Activated T-cell treated with anti-CD3 and anti-CD28 coated beads for 4 hours (primary cell): ENCODE measurements around the gene IFRD1.
"Not testable (repeated sequence)": the region's sequence is repeated elsewhere in the genome, so short reads cannot be mapped to it uniquely, and the experiment has no call there.

ENCODE experiments used
- DNase-seq: peaks from one replicate; pipeline ENCODE4 v3.0.0-alpha.2; 2020

IFRD1 gene

DNA sequence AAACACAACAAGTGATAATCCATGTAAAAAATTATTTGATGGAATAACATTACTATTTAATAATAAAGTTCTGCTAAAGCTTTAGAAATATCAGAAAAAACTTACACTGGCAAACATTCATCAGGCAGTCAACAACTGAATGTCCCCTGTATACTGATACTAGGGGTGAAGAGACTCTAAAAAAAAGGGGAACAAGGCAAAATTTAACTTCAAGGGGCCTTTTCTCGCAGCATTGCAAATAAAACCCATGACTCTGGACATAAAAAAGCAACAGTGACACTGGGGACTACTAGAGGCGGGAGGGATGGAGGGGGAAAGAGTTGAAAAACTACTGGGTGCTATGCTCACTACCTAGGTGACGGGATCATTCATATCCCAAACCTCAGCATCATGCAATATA is 5.8 kb upstream of the IFRD1 start:
- no peak for DNase-seq

DNA sequence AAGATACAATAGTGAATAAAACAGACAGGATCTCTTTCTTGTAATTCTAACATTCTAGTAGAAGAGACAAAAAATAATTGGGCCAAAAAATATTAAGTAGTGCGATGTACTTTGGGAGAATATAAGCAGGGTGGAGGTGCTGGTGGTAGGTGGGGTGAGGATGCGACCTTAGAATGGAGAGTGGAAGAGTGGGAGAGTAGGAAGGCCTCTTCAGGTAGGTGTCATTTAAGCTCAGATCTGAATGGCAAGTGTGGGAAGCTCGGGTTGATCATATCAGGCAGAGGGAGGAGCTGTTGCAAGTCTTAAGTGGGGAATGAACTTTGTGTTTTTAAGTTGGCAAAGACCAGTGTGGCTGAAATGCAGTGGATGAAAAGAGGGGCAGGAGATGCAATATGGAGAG is 3.8 kb upstream of the IFRD1 start:
- DNase-seq = no peak

DNA sequence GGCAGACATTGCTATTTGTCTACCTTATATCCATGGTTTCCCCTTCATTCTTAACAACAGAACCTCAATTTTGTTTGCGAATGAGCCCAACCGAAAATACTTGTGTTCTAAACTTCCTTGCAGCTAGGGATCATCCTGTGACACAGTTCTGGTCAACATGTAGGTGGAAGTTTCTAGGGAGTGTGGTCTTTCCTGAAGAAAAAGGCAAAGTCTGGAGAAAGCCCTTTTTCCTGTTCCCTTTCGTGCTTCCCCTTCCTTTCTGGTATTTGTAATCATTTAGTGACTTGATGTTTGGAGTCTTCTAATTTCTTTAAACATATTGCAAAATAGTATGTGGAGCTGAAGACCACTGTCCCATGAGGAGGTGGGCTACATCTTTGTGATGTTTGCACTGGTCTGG is 2.9 kb upstream of the IFRD1 start:
- no peak for DNase-seq

DNA sequence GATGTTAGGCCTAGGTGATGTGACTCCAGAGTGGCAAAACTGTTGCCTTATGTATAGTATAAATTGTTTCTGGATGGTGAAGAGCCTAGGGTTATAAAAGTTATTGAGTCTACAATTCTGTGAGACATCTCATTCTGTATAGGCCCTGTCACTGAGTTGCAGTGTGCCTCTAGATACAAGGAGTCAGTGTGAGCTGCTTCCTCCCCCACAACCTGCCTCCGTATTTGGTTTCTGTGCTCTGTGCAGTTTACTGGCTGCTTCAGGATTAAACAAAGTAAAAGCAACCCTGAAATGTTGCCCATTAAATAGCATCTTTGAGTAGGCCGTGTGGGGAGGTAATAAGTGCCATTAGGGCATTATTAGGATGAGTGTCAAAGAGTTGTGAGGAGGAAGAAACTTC is 1.9 kb upstream of the IFRD1 start:
- DNase-seq = no peak

DNA sequence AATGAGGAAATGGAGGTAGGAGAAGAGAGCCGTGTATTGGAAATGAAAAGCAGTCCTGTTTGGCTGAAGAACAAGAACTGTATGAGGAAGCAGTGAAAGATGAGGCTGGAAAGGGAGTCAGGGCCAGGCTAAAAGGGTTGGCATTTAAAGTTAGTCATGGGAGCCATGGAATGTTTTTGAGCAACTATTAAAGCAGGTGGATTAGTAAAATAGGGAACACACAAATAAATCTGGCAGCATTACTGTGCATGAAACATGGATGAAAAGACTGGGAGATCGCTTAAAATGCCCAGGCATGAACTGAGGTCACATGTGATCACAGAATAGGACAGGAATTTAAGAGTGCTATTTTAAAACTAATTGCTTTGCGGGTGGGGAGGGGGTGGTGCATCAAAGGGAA is 1.4 kb upstream of the IFRD1 start:
- DNase-seq = no peak

DNA sequence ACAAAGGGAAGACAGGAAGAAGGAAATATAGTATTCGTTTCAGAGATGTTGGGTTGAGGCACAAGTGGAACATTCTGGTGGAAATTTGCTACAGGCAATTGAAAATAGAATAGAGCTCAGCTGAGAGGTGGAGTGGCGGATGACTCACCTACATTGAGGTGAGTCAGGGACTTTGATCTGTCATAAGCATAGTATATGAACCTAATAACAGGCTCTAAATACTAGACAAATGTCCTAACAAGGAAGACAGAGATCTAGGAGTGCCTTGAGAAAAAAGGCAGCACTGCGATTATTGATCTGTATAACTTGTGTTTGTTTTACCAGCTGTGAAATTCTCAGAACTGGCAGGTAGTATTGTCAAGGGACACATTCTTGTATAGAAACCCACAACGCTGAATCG is 907 bp upstream of the IFRD1 start:
- peak; percentile 39 for DNase-seq

DNA sequence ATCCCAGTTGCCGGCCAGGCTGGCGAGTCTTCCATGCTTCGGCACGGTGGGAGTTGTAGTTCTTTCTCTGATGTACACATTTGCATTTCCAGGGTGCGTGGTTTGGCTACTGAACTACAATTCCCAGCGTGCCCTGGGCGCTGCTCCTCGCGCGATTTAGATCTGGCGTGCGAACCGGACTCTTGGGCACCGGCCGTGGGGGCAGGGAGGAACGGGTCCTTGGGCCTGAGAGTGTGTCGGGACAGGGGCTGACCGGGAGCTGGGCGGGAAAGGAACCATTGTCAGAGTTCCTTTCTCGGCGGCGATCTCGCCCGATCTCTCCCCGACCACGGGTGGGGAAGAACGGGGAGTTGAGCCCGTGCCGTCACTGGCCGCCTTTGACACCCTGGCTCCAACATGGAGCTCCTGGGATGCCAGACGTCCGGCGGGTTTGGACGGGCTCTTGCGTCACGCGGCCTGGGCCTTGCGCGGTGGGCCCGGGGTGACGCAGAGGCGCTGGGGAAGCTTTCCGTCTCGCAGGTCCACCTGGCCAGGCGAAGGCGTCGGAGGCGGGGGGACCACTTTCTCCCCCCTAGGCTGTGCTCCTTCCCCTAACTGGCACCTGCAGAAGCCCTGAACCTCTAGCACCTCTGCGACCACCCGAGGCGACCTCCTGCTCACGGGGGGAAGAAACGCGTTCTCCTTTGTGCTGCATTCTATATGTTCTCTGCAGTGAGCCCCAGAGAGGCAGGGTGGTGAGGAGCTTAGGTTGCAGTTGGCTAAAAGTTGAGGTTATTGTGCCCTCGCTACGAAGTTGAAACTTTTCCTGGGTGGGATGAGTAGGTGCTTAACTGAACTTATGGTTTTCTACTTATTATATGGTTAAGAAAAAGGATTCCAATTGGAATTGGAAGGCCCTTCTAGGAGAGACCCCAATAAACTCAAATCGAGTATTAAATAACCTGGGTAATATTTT is 824 bp downstream of the IFRD1 start:
- DNase-seq = peak; percentile 73

DNA sequence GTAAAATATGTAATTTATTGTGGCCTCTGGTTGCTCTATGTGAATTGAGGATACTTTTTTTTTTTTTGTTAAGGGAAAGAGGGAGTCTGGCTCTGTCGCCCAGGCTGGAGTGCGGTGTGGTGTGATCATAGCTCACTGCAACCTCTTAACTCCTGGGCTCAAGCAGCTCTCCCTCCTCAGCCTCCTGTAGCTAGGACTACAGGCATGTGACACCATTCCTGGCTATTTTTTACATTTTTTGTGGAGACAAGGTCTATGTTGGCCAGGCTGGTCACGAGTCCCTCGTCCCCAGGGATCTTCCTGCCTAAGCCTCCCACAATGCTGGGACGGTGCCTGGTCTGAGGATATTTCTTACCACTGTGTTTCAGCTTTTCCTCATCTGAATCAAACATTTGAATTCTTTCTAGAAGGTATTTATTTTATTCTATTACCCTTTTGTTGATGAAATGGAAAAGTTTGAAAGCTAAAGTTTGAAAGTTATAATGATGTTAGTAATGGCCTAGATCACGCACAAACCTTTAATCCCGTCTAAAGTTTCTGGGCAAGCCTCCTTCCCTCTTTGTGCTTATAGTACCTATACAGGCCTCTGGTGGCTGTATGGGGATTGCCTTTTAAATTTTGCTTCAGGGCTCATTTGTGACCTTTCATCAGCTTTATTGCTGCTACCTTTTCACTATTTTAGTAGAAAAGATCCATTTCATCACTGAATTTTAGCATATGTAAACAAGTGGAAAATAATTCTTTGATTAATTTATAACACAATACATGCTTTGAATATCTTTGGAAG is 2.0 kb downstream of the IFRD1 start:
- DNase-seq = no peak

DNA sequence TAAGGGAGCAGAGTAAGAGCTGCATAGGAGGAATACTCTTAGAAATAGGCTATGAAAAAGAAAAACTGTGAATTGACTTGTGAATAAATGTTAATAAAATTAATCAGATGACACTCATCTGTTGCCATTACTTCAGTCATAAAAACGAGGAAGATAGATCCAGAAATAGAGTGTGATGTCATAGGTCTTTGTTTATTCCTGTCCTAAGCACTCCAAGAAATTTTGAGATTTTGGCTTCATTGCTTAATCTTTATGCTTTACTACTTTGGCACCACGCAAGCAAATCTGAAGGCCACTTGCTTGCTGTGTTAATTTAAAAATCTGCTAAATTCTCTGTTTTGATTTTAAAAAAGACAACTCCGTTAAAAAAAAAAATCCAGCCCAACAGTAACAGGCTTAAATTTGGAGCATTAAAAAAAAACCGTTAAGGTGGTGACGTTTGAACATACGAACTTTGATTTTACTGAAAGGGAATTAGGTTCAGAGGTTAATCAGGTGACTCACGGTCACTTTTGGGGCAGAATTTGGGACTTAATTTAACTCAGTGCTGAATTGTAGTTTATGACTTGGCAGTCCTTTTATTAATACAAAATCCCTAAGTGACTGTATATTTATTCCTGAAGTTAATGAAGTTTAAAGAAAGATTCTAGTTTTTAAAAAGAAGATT is 3.4 kb downstream of the IFRD1 start:
- DNase-seq = no peak

DNA sequence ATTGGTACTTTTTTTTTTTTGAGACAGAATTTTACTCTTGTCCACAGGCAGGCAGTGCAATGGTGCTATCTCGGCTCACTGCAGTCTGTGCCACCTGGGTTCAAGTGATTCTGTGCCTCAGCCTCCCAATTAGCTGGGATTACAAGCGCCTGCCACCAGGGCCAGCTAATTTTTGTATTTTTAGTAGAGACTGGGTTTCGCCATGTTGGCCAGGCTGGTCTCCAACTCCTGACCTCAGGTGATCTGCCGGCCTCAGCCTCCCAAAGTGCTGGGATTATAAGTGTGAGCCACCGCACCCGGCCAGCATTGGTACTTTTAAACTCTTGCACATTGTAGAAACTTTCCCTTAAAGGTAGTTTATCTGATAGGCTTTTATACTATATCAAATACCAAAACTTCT is 3.9 kb downstream of the IFRD1 start:
- DNase-seq = not testable (repeated sequence)

DNA sequence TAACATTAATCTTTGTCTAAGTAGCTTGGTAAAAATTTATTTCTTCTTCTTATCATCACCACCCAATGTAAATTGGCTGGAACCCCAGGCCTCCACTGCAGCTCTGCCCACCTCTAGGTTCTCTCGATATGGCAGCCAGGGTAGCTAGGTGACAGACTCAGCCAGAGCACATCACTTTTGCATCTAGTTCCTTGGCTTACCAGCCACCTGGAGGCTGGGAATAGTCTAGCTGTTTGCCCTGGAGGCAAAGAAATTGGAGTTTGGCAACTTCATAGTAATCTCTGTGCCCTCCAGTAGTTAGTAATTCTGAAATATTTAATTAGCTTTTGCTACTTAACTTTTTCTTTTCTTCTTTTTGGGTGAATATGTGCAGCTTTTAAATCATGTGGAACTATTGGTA is 9.4 kb downstream of the IFRD1 start:
- no peak for DNase-seq

DNA sequence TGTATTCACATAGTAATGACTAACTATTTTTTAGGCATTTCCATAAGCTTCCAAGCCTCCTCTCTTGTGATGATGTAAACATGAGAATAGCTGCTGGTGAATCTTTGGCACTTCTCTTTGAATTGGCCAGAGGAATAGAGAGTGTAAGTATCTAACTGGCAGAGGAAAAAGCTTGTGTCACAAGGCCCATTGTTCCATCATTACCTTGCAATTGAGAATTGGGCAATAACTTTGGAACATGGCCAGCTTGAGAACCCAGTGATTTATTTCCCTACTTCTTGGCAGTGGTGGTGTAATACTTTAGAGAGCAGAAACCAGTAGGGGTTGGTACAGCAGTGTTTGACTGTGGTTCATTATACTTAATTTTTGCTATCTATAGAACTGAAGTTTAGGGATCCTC is 12.0 kb downstream of the IFRD1 start:
- no peak for DNase-seq

DNA sequence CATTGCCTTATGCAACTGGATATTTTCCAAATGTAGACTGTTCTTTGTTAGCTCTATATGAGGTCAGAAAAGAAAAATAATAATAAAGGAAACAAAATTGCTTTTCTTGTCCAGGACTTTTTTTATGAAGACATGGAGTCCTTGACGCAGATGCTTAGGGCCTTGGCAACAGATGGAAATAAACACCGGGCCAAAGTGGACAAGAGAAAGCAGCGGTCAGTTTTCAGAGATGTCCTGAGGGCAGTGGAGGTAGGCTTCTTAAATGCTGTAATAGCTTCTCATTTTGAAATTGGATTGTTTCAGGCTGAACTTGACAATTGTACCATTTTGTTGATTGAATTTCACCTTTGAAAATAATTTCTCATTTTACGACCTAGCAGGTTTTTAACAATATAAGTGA is 17.6 kb downstream of the IFRD1 start:
- no peak for DNase-seq

DNA sequence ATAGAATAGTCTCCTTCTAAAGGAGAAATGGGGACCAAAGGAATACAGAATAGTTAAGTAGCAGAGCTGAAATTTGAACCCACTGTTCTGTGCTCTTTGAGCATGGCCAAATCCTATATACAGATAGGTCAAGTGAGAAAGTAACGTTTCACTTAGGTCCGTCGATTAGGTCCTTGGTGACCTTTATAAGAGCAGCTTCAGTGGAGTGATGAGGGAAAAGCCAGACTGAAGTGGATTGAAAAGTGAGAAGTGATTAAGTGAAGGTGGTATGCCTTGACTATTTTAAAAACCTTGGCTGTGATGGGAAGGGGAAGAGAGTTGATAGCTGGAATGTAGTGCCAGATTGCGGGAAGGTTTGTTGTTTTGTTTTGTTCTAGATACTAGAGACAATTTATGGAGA is 19.9 kb downstream of the IFRD1 start:
- DNase-seq = no peak

DNA sequence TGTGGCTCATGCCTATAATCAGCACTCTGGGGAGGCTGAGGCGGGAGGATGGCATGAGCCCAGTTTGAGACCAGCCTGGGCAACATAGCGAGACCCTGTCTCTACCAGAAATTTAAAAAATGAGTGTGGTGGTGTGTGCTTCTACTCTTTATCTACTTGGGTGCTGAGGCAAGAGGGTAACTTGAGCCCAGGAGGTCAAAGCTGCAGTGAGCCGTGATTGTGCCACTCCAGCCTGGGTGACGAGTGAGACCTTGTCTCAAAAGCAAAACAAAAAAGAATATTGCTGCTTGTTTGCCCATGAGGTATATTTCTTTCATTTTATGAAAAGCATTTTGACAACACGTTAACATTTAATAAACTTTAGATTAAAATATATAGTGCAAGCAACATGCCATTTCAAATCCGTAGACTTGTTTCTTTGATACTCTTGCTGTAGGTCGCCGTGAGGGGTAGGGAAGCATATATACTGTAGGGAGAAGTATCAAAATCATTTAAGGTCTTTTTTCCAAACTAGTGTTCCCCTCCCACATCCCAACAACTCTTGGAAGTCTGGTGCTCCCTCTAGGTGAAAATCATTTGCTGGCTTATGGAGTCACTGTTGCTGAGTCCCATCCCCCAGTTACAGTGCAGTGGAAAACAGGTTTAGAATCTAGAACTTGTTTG is 26.3 kb downstream of the IFRD1 start:
- DNase-seq = no peak

DNA sequence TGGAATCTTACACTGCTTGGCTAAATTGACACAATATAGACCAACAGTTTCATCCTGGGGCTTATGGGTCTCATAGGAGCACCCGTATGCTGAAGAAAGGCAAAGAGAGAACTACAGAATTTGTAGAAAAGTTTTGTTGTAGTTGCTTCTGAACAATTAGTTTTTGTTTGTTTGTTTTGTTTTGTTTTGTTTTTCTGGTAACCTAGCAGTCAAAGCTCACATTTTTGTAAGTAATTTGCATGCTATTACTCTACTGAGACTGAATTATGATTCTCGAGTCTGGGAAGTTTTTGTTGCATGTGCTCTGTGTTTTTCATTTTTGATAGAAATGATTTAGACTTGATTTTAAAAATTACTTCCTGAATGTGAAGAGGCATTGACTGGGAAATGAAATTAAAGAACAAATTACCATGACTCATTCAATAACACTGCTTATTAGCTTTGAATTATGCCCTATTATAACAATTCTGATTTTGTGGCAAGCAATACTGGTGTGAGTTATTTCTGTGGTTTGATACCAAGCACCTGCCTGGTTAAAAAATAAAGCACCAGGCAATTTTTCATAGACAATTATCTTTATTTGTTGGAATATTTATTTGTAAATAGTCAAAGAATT is 31.0 kb downstream of the IFRD1 start:
- DNase-seq = no peak

DNA sequence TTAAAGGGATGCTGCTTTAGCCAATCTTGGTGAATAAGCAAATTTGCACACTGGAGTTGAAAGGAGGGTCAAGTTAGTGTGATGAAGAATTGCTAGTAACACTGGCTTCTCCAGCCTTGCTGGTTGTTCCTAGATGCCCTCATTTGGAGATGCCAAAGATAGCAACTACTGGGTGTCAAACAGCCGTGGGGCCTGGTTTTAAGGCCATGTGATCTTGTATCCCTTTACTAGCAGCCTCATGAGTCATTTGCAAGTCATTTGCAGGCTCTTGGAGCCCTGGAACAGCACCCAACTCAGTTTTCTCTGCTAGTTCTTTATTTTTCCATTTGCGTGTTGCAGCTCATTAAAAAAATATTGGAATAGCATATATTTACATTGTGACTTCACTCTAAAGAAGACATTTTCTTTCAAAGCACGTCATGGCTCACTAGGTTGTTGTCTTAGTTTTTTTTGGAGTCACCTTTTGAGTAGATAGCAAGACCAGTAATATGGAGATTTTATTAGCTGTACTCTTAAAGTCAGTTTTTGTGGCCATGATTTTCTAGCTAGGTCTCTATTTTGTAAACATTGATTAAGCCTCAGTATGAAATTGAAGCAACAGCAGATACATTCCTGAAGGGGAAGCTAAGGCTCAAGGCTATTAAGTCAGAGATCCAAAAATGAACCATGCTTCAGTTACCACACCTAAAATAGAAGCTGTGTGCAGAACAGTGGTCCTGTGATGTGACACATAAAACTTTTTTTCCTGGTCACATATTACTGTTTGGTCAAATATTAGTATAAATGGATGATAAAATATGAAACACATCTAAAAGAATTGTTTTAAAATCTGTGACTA is 31.8 kb downstream of the IFRD1 start:
- no peak for DNase-seq

DNA sequence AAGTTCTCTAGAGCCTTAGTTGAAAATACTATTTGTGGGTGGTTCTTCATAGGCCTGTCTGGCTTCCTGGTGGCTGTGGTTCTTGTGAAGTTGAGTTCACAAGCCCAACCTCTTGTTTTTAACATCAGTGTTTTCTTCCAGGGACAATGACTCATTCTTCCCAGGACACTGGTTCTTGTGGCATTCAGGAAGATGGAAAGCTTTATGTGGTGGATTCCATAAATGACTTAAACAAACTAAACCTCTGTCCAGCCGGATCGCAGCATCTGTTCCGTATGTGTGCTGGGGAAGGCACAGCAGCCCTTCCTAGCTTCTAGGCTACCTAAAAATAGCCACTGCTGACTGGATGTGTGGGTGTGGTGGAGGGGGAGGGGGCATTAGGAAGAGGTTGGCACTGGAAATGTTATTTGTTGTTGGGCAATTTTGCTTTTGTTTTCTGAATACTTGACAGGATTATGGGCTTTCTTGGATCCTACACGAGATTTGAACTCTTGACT is 34.5 kb downstream of the IFRD1 start:
- no peak for DNase-seq

DNA sequence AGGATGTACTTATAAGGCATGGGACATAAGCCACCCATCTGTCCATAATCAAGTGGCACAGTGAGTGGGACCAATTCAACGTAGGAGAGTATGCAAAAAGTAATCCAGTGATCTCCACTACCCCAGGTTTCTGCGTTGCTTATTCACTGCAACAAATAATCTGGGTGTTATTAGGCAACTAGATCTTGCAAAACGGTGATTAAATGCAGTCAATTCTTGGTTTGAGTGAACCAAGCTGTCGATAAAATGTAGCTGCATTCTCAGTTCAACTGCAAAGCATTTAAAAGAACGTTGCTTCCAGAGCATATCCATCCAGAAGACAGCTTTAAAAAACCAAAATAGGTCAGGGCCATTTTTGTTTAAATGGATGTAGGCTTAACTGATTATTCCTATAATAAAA is 35.5 kb downstream of the IFRD1 start:
- no peak for DNase-seq

DNA sequence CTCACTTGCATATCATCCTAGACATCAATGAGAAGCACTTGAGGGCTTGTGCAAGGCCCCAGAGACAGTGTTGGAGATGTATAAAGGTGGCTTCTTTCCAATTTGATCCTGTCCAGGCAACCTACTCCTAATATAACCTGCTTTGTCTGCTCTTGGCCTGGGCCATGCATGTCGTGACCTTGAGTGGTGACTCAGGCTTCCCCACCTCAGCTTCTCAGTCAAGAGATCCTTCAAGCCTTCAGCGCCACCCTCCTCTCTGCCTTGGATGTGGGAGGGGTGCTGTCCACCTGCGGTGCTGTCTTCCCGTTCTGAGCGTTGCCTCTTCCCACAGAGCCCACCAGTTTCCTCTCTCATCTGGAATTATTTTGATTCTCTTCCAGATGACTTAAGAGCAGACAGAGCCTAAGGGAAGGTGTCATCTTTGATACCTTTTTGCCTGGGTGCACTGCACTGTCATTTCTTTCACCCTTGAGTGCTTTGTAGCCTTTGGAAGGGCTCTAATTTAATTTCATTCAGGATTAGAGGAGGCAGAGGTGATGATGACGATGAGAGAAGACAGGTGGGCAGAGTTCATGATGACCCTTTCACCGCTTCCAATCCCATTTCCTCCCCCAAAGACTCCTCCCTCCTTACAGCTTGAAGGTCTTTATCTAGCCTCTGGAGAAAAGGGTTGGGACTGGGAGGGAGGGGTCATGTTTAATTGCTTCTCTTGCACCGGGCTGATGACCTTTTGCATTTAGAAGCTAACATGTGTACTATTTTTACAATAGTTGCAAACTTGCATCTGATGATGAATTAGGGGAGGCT is 37.4 kb downstream of the IFRD1 start:
- no peak for DNase-seq

DNA sequence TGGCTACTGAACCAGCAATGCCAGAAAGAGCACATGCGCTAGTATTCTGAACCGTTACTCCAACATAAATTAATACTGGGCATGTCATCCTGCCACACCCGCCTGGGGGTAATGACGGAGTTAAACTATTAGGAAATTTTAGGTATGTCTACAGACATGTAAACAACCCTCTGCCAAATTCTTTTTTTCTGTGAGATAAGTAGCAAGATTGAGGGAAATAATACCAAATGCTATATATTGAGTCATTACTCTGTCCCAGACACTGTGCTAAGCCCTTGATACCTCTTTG is 37.9 kb downstream of the IFRD1 start:
- DNase-seq = no peak
